GM18951 (cell line): ENCODE measurements around the gene TAF1C.

Experiments used
- POLR2A ChIP-seq: IDR thresholded peaks from 4 replicates; pipeline ENCODE4 v1.6.1; 2011; ENCODE audit warnings: mild to moderate bottlenecking; ENCODE audit not compliant: insufficient read length, insufficient read depth; ENCODE audit errors: extremely low read depth
- in situ Hi-C: fragments of 300-500 bp; cut with MboI; formaldehyde crosslinking; loops from one replicate; pipeline ENCODE4 v1.12.0; 2022; ENCODE audit warnings: low sequenced_read_pairs, mixed read lengths, inconsistent platforms; ENCODE audit not compliant: unreplicated experiment

The TAF1C gene

GRCh38 chr16:84153660-84154214 lies 33.1 kb downstream of the TAF1C start:
- no peak for TF ChIP-seq POLR2A
- in situ Hi-C loops: no loop called here

DNA sequence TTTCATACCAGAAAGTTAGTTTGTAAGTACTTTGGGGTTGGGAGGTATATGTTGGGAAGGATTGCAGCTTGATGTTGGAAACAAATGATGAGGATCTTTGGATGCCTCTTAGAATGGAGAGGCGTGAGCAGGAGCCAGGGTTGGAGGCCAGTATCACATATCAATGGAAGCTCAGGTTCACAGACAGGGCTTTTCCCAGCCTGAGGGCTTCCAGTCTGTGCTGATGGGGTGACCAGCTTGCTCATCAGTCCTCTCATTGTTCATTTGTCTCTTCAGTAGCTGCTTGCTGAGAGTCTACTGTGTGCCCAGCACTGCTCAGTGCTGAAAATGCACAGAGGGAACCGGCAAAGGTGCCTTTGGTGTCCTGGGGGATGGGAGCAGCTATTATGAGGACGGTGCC lies 35.9 kb downstream of the TAF1C start:
- no peak for TF ChIP-seq POLR2A
- in situ Hi-C loops: no loop called here

GRCh38 chr16:84144859-84145639 lies 41.8 kb downstream of the TAF1C start, which contains the start of the genes DNAAF1 and HSDL1:
DNAAF1 (plus strand) TSS chr16:84145308; CDS start chr16:84145441, 133 bp downstream.
HSDL1 (minus strand) TSS chr16:84145177; CDS start chr16:84131321, 13,856 bp downstream.
- in situ Hi-C loops: no loop called here
- TF ChIP-seq POLR2A: peak; percentile 76

GRCh38 chr16:84144209-84144858 lies 42.5 kb downstream of the TAF1C start:
- in situ Hi-C loops: no loop called here

DNA sequence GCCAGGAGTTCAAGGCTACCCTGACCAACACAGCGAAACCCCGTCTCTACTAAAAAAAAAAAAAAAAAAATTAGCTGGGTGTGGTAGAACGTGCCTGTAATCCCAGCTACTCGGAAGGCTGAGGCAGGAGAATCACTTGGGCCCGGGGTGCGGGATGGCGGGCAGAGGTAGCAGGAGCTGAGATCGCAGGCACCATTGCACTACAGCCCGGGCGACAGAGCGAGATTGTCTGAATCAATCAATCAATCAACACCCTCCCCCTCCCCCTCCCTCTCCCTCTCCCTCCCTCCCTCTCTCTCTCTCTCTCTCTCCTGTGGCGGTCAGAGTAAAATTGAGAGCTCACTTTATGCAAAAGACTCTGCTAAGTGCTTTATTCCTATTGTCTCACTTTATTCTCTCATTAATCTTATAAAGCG lies 43.1 kb downstream of the TAF1C start:
- in situ Hi-C loops: no loop called here
- no peak for TF ChIP-seq POLR2A

More at GRCh38 chr16:84144209-84144858, 42.5 kb downstream of the TAF1C start:
- no peak for TF ChIP-seq POLR2A

- TF ChIP-seq POLR2A: no peak
- in situ Hi-C loops: no loop called here
Observed at GRCh38 chr16:84143081-84143480, 43.8 kb downstream of the TAF1C start.

- no peak for TF ChIP-seq POLR2A
- in situ Hi-C loops: no loop called here
Observed at GRCh38 chr16:84141143-84141670, 45.6 kb downstream of the TAF1C start.

- in situ Hi-C loops: no loop called here
- TF ChIP-seq POLR2A: no peak
Observed at GRCh38 chr16:84139628-84140258, 47.1 kb downstream of the TAF1C start.

GRCh38 chr16:84138824-84139627 lies 47.8 kb downstream of the TAF1C start:
- TF ChIP-seq POLR2A: no peak
- in situ Hi-C loops: no loop called here

GRCh38 chr16:84138500-84138823 lies 48.4 kb downstream of the TAF1C start:
- no peak for TF ChIP-seq POLR2A
- in situ Hi-C loops: no loop called here

DNA sequence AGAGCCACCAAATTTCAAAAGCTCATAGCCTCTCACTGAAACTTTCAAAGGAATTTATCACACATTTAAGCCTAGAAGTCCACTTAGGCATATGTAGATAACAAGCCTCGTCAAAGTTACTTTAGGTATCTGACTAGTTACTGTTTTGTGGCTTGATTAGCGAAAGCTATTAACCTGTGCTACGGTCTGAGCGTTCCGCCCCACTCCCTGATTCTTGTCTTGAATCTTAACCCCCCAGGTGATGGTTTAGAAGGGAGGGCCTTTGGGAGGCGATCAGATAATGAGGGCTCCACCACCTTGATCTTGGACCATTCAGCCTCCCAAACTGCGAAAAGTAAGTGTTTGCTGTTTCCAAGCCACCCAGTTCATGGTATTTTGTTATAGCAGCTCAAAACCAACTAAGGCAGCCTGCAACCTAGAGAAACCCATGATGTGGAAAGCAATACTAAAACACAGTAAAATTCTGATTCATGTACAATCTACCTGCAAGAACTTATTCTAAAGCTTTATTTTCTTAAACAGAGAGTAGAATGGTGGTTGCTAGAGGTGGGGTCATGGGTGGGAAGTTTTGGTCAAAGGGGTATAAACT lies 49.0 kb downstream of the TAF1C start:
- no peak for TF ChIP-seq POLR2A
- in situ Hi-C loops: no loop called here

DNA sequence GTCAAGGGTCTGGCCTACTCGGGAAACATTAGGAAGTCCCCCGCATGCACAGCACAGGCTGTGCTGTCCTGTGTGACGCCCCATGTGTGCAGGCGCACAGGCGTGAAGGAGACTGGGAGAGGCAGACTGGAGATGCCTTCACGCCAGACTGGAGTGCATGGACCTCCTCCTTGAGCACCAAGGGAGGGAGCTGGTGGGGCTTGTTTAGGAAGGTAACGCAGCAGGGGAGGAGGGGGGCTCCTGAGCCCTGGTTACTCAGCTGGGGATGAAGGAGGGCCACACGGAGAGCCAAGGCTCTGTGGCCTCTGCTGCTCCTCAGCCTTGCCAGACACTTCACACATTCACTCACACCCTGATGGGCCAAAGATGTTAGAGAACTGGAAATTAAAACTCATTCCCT lies 49.6 kb downstream of the TAF1C start:
- no peak for TF ChIP-seq POLR2A
- in situ Hi-C loops: no loop called here

GRCh38 chr16:84136331-84137125 lies 50.3 kb downstream of the TAF1C start:
- in situ Hi-C loops: no loop called here

More at GRCh38 chr16:84136331-84137125, 50.3 kb downstream of the TAF1C start:
- TF ChIP-seq POLR2A: no peak
